ENCODE data around the gene CTRB1. TPM values are rescaled to one million over a fixed set of nuclear protein-coding genes. Genes with fewer than 3 reads are reported as not detected.

Gene CTRB1
- total and polyA plus RNA-seq, 2 of the 8 experiments (the other 6 are each of a cell fraction or from before 2014, with no cell fraction given): not detected

- Histone ChIP-seq H2BK12ac (ENCODE audit: low read depth, low read length) (no peak overlapping the region), H4K8ac (ENCODE audit: extremely low read depth, insufficient read depth, low read length) (no peak overlapping the region; the same call in 1 of the 2 replicates), H2BK5ac (ENCODE audit: low read depth, low read length) (no peak overlapping the region), H3K4me1 (replicated peaks in 1 of 4; ENCODE audit: control insufficient read depth in 3 of 4, insufficient read depth in 4 of 4, low read length in 3 of 4) (peaks cover 0 to 6% (median 2%) of the 10 kb centered on the region in 4 experiments; a peak in 2 of 7 replicates), H2AFZ (ENCODE audit: low read length) (no peak overlapping the region), H3K4ac (replicated peaks; ENCODE audit: insufficient read length, low read depth, low read length) (no peak overlapping the region), H3K79me2 (ENCODE audit: control insufficient read depth in 1 of 2, insufficient read depth in 2 of 2, low read length in 2 of 2) (peaks cover 0 to 30% of the 10 kb centered on the region in 2 experiments; a peak in 2 of 4 replicates), H3K4me2 (ENCODE audit: insufficient read depth in 1 of 2, low read depth in 2 of 2, low read length in 2 of 2) (no peak overlapping the region), H4K5ac (ENCODE audit: insufficient read length, low read depth, low read length) (no peak overlapping the region), H2BK15ac (ENCODE audit: low read length) (no peak overlapping the region), H3K9ac (replicated peaks in 1 of 4; ENCODE audit: extremely low read depth in 1 of 4, low read depth in 3 of 4, low read length in 3 of 4) (no peak overlapping the region), H3K56ac (replicated peaks; ENCODE audit: insufficient read length, low read depth, low read length) (no peak overlapping the region), H4K20me1 (replicated peaks in 1 of 2; ENCODE audit: control insufficient read depth in 1 of 2, insufficient read depth in 2 of 2, low read length in 2 of 2) (peaks cover 25 to 38% of the 10 kb centered on the region in 2 experiments), H3K9me3 (ENCODE audit: insufficient read depth in 2 of 2, low read depth in 1 of 2, low read length in 1 of 2) (no peaks in the 10 kb centered on the region), H2AK5ac (ENCODE audit: low read depth, low read length) (no peak overlapping the region), H3K79me1 (ENCODE audit: low read depth, low read length) (peaks cover 14% of the 10 kb centered on the region; the same call in 1 of the 2 replicates), H4K91ac (replicated peaks; ENCODE audit: insufficient read length, low read length) (no peak overlapping the region), H3K14ac (ENCODE audit: insufficient read length) (no peak overlapping the region), H3K18ac (ENCODE audit: extremely low read depth, low read length) (no peak overlapping the region), H3K27me3 (replicated peaks in 1 of 4; ENCODE audit: control insufficient read depth in 3 of 4, extremely low read depth in 1 of 4, insufficient read depth in 3 of 4, low read length in 3 of 4) (no peaks in the 10 kb centered on the region), H3K4me3 (ENCODE audit: extremely low read depth in 1 of 4, insufficient read depth in 2 of 4, low read depth in 3 of 4, low read length in 4 of 4) (no peak overlapping the region), H3K23me2 (ENCODE audit: low read depth, low read length) (no peaks in the 10 kb centered on the region), H3K23ac (ENCODE audit: insufficient read length) (no peak overlapping the region), H3K36me3 (ENCODE audit: control insufficient read depth in 2 of 4, insufficient read depth in 4 of 4, low read length in 3 of 4) (peaks cover 6 to 49% (median 26%) of the 10 kb centered on the region in 4 experiments), H2BK20ac (ENCODE audit: low read length) (no peak overlapping the region), H3K27ac (ENCODE audit: low read depth, low read length) (no peak overlapping the region), H2BK120ac (replicated peaks; ENCODE audit: low read depth, low read length) (no peak overlapping the region)
- TF ChIP-seq SIN3A (conservative IDR thresholded peaks at IDR 0.05 in 1 of 2, IDR thresholded peaks at IDR 0.05 in 1 of 2; ENCODE audit: low read depth in 1 of 2, low read length in 2 of 2) (no peak), SP2 (IDR thresholded peaks at IDR 0.05; ENCODE audit: low read length) (no peak), YY1 (IDR thresholded peaks at IDR 0.05; ENCODE audit: low read depth, low read length) (no peak), ATF3 (IDR thresholded peaks at IDR 0.05; ENCODE audit: insufficient read depth, low read depth, low read length) (no peak), SIRT6 (IDR thresholded peaks at IDR 0.05; ENCODE audit: low read length) (no peak), CBX8 (IDR thresholded peaks at IDR 0.05; ENCODE audit: borderline replicate concordance, low read depth, low read length) (no peak)
- ChIA-PET CTCF (ENCODE audit: partially characterized antibody) (interaction anchor here (0.6 to 10.8 kb wide), 10 partner anchors 13 to 165 kb away, joined by 3 to 236 read pairs (median 3); partner anchors contain the start of gene BCAR1), POLR2A (ENCODE audit: partially characterized antibody) (interaction anchor here (0.9 to 22.7 kb wide), 8 partner anchors 7 to 29 kb away, joined by 3 to 375 read pairs (median 5); partner anchors contain the start of gene BCAR1)
- WGBS, 2 experiments (ENCODE audit: extremely low coverage in 1 of 2, insufficient coverage in 1 of 2, insufficient read length in 1 of 2, insufficient replicate concordance in 2 of 2, low coverage in 1 of 2, low lambda C conversion rate in 2 of 2, missing lambda C conversion rate in 1 of 2): 91% methylated on average over 20 of the region's 28 CpGs; no CpG with 5 or more reads in 1 of the 2 experiments
- FAIRE-seq (no peak), DNase-seq (ENCODE audit: low read depth in 1 of 2, low spot score in 2 of 2) (no peak)
Observed at GRCh38 chr16:75236736-75237397, 18.1 kb downstream of the CTRB1 start.
